GM18870 (cell line): ENCODE results near the gene PNLDC1.
"Not testable (repeated sequence)": the region's sequence is repeated elsewhere in the genome, so short reads cannot be mapped to it uniquely, and the experiment has no call there.

ENCODE experiments used
- ATAC-seq: cut with Tn5 transposase; IDR thresholded peaks from one replicate; pipeline ENCODE4 v1.9.1; 2021; ENCODE audit warnings: moderate library complexity; ENCODE audit not compliant: unreplicated experiment

PNLDC1 gene

DNA sequence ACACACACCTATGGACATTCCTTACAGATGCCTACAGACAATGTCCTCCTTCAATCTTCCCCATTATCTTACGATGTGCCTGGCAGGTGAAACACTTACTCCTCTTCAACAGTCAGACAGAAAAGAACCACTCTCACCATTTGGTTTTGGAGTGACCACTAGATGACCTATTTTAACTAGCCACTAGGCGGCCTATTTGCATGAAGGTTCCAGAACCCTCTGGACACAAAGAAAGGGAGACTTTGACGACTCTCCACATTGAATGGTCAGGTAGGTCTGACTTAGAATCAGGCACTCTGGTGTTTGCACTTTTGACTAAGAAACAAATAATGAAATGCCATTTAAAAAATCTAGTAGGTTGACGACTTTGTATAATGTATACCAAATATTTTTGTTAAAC lies 42.0 kb downstream of the PNLDC1 start:
- no peak for ATAC-seq

DNA sequence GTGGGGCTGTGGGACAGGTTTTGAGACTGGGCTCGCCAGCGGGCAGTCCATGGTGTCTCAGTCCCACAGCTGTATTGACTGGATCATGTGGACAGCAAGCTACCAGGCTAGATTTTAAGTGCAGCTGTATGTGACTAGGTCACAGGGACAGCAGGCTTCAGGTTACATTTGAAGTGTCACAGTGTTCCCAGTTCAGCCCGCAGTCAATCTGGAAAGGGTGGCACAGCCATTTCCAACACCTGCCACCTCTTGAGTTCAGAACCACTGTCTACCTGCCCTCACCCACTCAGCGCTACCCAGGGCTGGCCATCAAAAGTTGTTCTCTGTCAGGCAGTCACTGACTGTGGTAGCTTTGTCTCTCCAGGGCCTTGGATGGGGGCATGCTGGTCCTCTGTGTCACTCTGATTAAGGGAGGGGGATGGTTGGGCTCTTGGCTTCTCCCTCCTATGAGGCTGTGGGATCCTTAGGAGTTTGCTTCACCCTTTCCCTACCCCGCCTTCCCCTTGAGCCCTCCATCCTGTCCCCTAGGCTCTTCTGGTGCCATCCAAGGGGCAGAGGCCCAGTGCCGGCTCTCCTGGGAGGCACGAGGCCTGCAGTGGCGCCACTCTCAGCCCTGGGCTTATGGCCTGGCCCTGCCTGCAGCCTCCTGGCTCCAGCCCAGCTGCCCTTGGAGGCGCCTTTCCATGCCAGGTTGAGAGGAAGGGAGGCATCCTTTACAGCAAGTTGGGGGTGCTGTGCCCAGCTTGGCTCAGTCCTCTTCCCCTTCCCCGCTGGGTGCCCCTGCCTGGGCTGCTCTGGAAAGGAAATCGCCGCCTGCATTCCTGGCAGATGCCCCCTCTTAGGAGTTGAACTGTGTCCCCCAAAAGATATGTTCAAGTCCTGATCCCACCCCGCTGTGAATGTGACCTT lies 44.9 kb downstream of the PNLDC1 start:
- ATAC-seq, result no peak

DNA sequence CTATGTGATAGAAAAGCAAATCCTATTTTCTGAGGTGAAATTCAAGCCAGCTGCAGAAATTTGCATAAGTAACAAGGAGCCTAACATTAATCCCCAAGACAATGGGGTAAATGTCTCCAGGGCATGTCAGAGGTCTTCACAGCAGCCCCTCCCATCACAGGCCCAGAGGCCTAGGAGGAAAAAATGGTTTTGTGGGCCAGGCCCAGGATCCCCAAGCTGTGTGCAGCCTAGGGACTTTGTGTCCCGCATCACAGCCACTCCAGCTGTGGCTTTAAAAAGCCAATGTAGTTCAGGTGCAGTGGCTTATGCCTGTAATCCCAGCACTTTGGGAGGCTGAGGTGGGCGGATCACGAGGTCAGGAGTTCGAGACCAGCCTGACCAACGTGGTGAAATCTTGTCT lies 48.5 kb downstream of the PNLDC1 start:
- not testable (repeated sequence) for ATAC-seq

DNA sequence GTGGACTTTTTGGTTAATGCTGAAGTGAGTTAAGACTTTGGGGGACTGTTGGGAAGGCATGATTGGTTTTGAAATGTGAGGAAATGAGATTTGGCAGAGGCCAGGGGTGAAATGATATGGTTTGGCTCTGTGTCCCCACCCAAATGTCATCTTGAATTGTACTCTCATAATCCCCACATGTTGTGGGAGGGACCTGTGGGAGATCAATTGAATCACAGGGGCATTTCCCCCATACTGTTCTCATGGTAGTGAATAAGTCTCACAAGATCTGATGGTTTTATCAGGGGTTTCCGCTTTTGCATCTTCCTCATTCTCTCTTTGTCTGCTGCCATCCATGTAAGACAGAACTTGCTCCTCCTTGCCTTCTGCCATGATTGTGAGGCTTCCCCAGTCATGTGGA lies 49.8 kb downstream of the PNLDC1 start:
- ATAC-seq, result not testable (repeated sequence)

DNA sequence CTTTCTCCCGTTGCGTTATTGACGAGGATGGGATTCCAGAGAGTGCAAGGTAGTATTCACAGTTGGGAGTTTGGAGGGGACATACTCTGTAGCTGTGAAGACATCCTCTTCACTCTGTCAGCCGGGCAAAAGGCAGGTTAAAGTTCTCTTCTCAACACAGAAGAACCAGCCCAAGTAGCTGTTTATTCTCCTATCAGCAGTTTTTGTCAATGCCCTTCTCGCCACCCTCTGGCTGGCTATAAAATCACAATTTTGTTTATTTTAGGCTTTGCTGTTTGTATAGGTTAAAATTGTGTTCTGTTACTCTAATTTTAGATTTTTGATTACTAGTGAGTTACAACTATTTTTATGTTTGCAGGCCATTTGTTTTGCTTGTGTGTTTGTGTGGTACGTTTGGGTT lies 52.8 kb downstream of the PNLDC1 start:
- ATAC-seq, result no peak

DNA sequence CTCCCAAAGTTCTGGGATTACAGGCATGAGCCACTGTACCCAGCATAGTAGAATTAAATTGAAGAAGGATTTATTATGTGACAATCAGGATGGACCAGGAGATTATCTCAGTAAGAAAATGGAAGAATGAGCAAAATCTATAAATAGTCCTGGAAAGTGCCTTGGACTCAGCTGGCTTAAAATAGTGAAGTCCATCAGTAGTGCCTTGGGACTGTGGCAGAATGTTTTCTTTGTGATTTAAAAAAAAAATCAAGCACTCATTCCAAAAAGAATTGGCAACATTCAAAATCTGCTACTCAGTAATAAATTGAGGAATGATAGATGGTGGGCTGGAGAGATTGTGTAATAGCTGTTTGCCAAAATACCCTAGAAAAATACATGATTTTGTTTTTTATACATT lies 53.7 kb downstream of the PNLDC1 start:
- ATAC-seq, result no peak

DNA sequence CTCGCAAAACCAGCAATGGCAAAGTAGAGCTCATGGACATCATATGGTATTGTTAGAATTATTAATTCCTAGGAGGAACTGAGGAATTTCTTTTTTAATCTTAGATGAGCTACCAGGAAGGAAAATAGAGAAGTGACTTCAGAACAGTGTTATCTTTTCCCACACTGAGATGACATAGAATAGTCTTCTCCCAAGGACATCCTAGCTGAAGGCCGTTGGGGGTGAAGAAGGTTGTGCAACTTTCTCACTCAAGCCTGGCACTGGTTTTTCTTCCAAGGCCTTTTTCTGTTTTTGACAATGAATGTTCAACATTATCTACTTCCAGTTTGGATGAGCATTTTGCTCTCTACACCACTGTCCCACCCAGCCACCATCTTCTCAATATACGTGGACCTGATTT lies 54.9 kb downstream of the PNLDC1 start:
- ATAC-seq, result no peak

DNA sequence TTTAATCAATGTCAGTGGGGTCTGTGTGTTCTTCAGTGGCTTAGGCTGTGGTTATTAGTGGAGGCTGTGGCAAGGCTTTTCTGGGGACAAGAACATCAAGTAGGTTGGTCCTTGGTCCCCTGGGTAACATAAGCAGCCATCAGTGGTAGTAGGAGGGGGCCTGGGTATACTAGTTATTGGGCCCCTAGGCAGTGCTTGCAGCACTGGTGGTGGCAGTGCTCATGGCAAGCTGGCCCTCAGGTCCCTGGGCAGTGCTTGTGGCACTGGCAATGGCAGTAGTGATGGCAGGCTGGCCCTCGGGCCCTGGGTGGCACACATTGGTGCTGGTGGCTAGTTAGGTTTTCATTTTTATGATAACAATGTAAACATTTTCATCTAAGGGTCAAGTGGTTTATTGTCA lies 58.2 kb downstream of the PNLDC1 start:
- ATAC-seq, result no peak

DNA sequence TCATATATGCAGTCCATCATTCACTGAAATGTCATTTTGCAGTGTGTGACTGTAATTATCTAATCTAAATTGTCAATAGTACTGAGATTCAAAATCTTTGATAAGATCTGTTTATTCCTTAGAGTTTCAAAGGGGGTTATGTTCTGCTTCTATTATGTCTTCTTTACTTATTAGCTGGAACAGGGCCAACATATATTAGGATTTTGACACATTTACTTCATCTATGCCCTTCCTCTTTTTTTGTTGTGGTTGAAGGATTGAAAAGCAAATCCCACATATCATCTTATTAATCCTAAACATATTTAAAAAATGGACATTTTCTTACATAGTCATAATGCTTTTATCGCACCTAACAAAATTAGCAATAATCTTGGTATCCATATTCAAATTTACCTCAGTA lies 60.4 kb downstream of the PNLDC1 start:
- ATAC-seq, result no peak

DNA sequence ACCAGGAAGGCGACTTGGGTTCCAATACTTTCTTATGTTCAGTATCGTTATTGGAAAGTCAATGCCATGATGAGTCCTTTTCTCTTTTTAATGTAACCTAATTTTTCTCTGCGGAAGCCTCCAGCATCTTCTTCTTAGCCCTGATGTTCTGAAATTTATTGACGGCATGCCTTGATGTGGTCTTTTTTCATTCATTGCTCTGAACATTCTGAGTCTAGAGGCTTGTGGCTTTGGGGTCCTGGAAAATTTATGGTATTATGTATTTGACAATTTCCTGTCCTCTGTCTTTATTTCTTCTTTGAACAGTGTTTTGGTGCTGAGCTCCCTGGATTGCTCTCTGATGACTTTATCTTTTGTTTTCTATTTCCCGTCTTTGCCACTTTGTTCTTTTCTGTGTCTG lies 62.0 kb downstream of the PNLDC1 start:
- ATAC-seq, result no peak

DNA sequence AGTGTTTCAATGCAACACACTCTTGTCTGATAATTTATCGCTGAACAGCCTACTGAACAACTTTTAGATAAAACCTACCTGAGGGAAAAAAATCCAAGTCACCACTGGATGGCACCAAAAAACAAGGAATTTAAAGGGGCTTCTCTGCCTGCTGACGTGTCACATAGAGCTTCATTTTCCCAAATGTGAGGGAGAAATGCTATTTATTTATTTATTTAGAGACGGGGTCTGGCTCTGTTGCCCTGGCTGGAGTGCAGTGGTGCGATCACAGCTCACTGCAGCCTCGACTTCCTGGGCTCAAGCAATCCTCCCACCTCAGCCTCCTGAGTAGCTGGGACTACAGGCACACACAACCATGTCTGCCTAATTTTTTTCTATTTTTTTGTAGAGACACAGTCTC lies 63.3 kb downstream of the PNLDC1 start:
- ATAC-seq, result not testable (repeated sequence)

DNA sequence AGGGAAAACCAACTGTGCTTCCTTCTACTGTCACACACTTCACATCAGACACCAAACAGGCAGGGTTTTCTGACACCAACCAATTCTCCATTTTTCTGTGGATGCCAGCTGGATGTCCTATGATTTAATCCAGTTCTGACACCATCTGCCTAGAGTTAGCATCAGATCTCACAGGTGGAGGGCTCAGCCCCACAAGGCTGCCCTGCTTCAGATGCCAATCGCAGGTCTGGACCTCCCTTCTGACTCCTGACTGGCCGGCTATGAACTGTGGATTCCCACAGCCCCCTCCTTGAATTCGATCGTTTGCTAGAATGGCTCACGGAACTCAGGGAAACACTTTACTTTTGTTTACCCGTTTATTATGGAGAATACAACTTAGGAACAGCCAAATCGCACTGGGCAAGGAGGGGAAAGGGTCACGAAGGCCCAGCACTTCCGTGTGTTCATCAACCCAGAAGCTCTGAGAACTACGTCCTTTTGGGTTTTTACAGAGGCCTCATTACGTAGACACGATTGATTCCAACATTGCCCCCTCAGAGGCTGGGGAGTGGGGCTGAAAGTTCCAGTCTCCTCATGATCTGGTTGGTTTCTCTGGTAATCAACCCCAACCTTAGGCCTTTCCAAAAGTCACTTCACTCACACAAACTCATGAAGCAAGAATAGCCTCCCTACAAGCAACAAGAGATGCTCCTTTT lies 65.3 kb downstream of the PNLDC1 start:
- ATAC-seq, result no peak

DNA sequence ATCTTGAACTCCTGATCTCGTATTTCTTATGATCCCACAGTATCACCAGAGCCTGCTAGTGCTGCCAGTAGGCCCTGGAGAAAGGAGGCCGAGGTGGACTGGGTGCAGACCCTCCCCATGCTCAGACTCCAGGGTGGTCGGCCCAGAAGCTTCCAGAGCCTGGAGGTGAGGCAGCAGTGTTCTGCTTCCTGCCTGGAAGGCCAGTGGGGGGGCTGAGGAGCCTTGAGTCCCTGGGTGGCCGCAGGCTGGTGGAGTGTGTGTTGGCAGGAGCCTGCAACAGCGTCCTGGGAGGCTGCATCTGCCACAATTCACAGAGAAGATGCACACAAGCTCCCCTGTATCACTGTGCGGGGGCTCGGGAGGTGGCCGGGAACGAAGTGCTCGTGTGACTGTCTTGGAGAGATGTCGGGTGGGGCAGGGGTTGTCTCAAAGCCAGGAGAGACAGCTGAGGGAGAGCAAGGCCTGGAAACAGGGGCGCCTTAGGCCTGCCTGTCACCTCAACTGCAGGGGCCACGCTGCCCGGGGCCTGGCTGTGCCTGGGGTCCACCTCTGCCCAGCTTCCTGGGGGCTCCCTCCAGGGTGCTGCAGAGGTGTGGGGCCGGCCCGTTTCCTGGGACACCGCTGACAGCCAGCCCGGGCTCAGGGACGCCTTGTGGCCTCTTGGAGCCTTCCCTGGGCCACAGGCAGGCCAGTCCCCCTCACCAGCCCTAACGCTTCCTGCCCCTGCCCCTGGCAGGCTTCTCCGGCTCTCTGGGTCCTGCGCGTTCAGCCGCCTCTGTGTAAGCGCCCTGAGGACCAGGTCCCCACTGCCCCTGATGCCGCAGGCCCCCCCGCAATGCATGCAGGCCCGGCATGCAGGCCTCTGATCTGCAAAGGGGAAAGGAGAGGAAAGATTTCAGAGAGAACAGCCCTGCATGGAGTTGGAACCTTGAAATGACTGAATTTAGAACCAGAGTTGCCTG lies 66.5 kb downstream of the PNLDC1 start:
- no peak for ATAC-seq
